Activated CD4-positive, alpha-beta T cell treated with anti-CD3 and anti-CD28 coated beads, Interleukin-2, Interleukin-6, amounts not matched to agents 100 ng/mL and 50 ng/mL, durations not matched to agents 16 hours and 8 hours (primary cell): ENCODE measurements around the gene B3GALT4.
"Not testable (repeated sequence)": the region's sequence is repeated elsewhere in the genome, so short reads cannot be mapped to it uniquely, and the experiment has no call there.

Experiments used
- DNase-seq: peaks from one replicate; pipeline ENCODE4 v3.0.0-alpha.2; 2020

B3GALT4 gene

GRCh38 chr6:33276864-33277662, at the start of gene B3GALT4:
B3GALT4 (plus strand) TSS chr6:33277123; CDS start chr6:33277420, 297 bp downstream.
- DNase-seq = peak; percentile 89

- no peak for DNase-seq
These were observed 41.7 kb upstream of the B3GALT4 start for GRCh38 chr6:33235221-33235634.

GRCh38 chr6:33236328-33236727, 40.6 kb upstream of the B3GALT4 start:
- DNase-seq = no peak

GRCh38 chr6:33236852-33237251, 40.1 kb upstream of the B3GALT4 start:
- no peak for DNase-seq

GRCh38 chr6:33237741-33238140, 39.2 kb upstream of the B3GALT4 start:
- DNase-seq = no peak

GRCh38 chr6:33241968-33242367, 35.0 kb upstream of the B3GALT4 start:
- peak; percentile 61 for DNase-seq

- no peak for DNase-seq
These were observed 33.4 kb upstream of the B3GALT4 start for GRCh38 chr6:33243476-33243875.

GRCh38 chr6:33247977-33248642, 28.8 kb upstream of the B3GALT4 start:
- peak; percentile 93 for DNase-seq

- no peak for DNase-seq
These were observed 28.3 kb upstream of the B3GALT4 start for GRCh38 chr6:33248643-33248931.

- peak; percentile 98 for DNase-seq
These were observed 27.8 kb upstream of the B3GALT4 start for GRCh38 chr6:33248932-33249731.

- peak; percentile 37 for DNase-seq
These were observed 26.9 kb upstream of the B3GALT4 start for GRCh38 chr6:33249732-33250630.

GRCh38 chr6:33250731-33251130, 26.2 kb upstream of the B3GALT4 start:
- no peak for DNase-seq

- peak; percentile 23 for DNase-seq
These were observed 25.4 kb upstream of the B3GALT4 start for GRCh38 chr6:33251395-33252012.

GRCh38 chr6:33252759-33253158, 24.2 kb upstream of the B3GALT4 start:
- no peak for DNase-seq

- DNase-seq = no peak
These were observed 22.3 kb upstream of the B3GALT4 start for GRCh38 chr6:33254591-33254990.

GRCh38 chr6:33259032-33259431, 17.9 kb upstream of the B3GALT4 start:
- no peak for DNase-seq

- not testable (repeated sequence) for DNase-seq
These were observed 14.4 kb upstream of the B3GALT4 start for GRCh38 chr6:33262490-33262889.

- DNase-seq = no peak
These were observed 12.9 kb upstream of the B3GALT4 start for GRCh38 chr6:33264015-33264414.

- no peak for DNase-seq
These were observed 5.8 kb upstream of the B3GALT4 start for GRCh38 chr6:33271117-33271467.

- peak; percentile 97 for DNase-seq
These were observed 5.3 kb upstream of the B3GALT4 start, which contains the start of the genes RPS18 and VPS52 for GRCh38 chr6:33271468-33272274. RPS18 (plus strand) TSS chr6:33272075; CDS start chr6:33272120, 45 bp downstream. VPS52 (minus strand) TSS chr6:33271876; CDS start chr6:33271675, 201 bp downstream.
